Measurements from ENCODE around the gene SULT2B1. TPM values are rescaled to one million over a fixed set of nuclear protein-coding genes. Genes with fewer than 3 reads are reported as not detected.

Gene SULT2B1
- total and polyA plus RNA-seq, 5 donors from 2014 or later, result 0.16 to 0.82 TPM; not detected in 3

GRCh38 chr19:48637948-48638830 lies 86.2 kb downstream of the SULT2B1 start:
- Mint-ChIP-seq H3K4me3 (peak overlapping the region; percentile 91 to 99 (median 96)), H3K27me3 (no peaks in the 10 kb centered on the region), H3K9me3 (peaks cover 0 to 2% (median 0%) of the 10 kb centered on the region in 7 donors), H3K36me3 (peaks cover 4% of the 10 kb centered on the region), H3K4me1 (peaks cover 9 to 60% (median 16%) of the 10 kb centered on the region in 4 donors), H3K27ac (peak overlapping the region; percentile 97 to 98 (median 98))
- H3K27ac ChIP-seq (ENCODE audit: insufficient read depth, low read length, poor library complexity, severe bottlenecking), result peak overlapping the region; percentile 95
- H3K4me1 ChIP-seq (ENCODE audit: control insufficient read depth, insufficient read depth, low read length, poor library complexity, severe bottlenecking), result peaks cover 36% of the 10 kb centered on the region
- peak overlapping the region; percentile 86 for H3K4me3 ChIP-seq (ENCODE audit: low read depth, low read length)
- peaks cover 3% of the 10 kb centered on the region for H3K36me3 ChIP-seq (ENCODE audit: control insufficient read depth, insufficient read depth, low read length)
- no peaks in the 10 kb centered on the region for H3K9me3 ChIP-seq (ENCODE audit: control insufficient read depth in 2 of 2, low read length in 2 of 2)
- H3K27me3 ChIP-seq (ENCODE audit: control insufficient read depth, insufficient read depth, low read length), result no peaks in the 10 kb centered on the region
- DNase-seq, result peak; percentile 79 to 96 (median 91)
- peak; percentile 29 to 33 for ATAC-seq (ENCODE audit: low read depth in 2 of 2)

- Mint-ChIP-seq H3K9me3 (peaks cover 0 to 2% (median 0%) of the 10 kb centered on the region in 7 donors), H3K36me3 (peaks cover 4% of the 10 kb centered on the region), H3K4me1 (peaks cover 9 to 55% (median 16%) of the 10 kb centered on the region in 4 donors), H3K4me3 (peak overlapping the region; percentile 91 to 99 (median 96)), H3K27ac (peak overlapping the region; percentile 97 to 98 (median 98)), H3K27me3 (no peaks in the 10 kb centered on the region)
- peak overlapping the region; percentile 82 for H3K4me3 ChIP-seq (ENCODE audit: low read depth, low read length)
- H3K9me3 ChIP-seq (ENCODE audit: control insufficient read depth in 2 of 2, low read length in 2 of 2), result no peaks in the 10 kb centered on the region
- H3K36me3 ChIP-seq (ENCODE audit: control insufficient read depth, insufficient read depth, low read length), result no peaks in the 10 kb centered on the region
- ATAC-seq (ENCODE audit: low read depth in 2 of 2) (no peak), DNase-seq (peak in 1 of 3 donors; percentile 28)
- H3K4me1 ChIP-seq (ENCODE audit: control insufficient read depth, insufficient read depth, low read length, poor library complexity, severe bottlenecking), result peaks cover 29% of the 10 kb centered on the region
- peak overlapping the region; percentile 95 for H3K27ac ChIP-seq (ENCODE audit: insufficient read depth, low read length, poor library complexity, severe bottlenecking)
- H3K27me3 ChIP-seq (ENCODE audit: control insufficient read depth, insufficient read depth, low read length), result no peaks in the 10 kb centered on the region
These were observed 86.9 kb downstream of the SULT2B1 start for GRCh38 chr19:48638831-48639381.

- H3K4me3 Mint-ChIP-seq, result peak overlapping the region in 3 of 4 donors; percentile 19 to 99 (median 58)
- ATAC-seq (ENCODE audit: low read depth in 2 of 2), result no peak
- H3K4me3 ChIP-seq (ENCODE audit: low read depth, low read length), result no peak overlapping the region
These were observed 87.8 kb downstream of the SULT2B1 start for GRCh38 chr19:48639483-48640375.

GRCh38 chr19:48641850-48642249 lies 89.9 kb downstream of the SULT2B1 start:
- Mint-ChIP-seq H3K9me3 (peaks cover 0 to 2% (median 0%) of the 10 kb centered on the region in 7 donors), H3K4me3 (no peak overlapping the region), H3K36me3 (peaks cover 4% of the 10 kb centered on the region), H3K4me1 (peaks cover 7 to 62% (median 17%) of the 10 kb centered on the region in 4 donors), H3K27me3 (no peaks in the 10 kb centered on the region), H3K27ac (no peak overlapping the region)
- Histone ChIP-seq H3K36me3 (ENCODE audit: control insufficient read depth, insufficient read depth, low read length) (no peaks in the 10 kb centered on the region), H3K9me3 (ENCODE audit: control insufficient read depth in 2 of 2, low read length in 2 of 2) (no peaks in the 10 kb centered on the region), H3K27me3 (ENCODE audit: control insufficient read depth, insufficient read depth, low read length) (no peaks in the 10 kb centered on the region), H3K27ac (ENCODE audit: insufficient read depth, low read length, poor library complexity, severe bottlenecking) (no peak overlapping the region), H3K4me1 (ENCODE audit: control insufficient read depth, insufficient read depth, low read length, poor library complexity, severe bottlenecking) (peaks cover 29% of the 10 kb centered on the region), H3K4me3 (ENCODE audit: low read depth, low read length) (no peak overlapping the region)
- no peak for DNase-seq
- ATAC-seq (ENCODE audit: low read depth in 2 of 2), result no peak

More at GRCh38 chr19:48639483-48640375, 87.8 kb downstream of the SULT2B1 start:
- Mint-ChIP-seq H3K36me3 (peaks cover 4% of the 10 kb centered on the region), H3K27me3 (no peaks in the 10 kb centered on the region), H3K27ac (peak overlapping the region; percentile 46 to 98 (median 69)), H3K9me3 (peaks cover 0 to 2% (median 0%) of the 10 kb centered on the region in 7 donors), H3K4me1 (peaks cover 6 to 55% (median 16%) of the 10 kb centered on the region in 4 donors)
- no peak for DNase-seq
- H3K9me3 ChIP-seq (ENCODE audit: control insufficient read depth in 2 of 2, low read length in 2 of 2), result no peaks in the 10 kb centered on the region
- no peaks in the 10 kb centered on the region for H3K36me3 ChIP-seq (ENCODE audit: control insufficient read depth, insufficient read depth, low read length)
- H3K27ac ChIP-seq (ENCODE audit: insufficient read depth, low read length, poor library complexity, severe bottlenecking), result no peak overlapping the region
- H3K4me1 ChIP-seq (ENCODE audit: control insufficient read depth, insufficient read depth, low read length, poor library complexity, severe bottlenecking), result peaks cover 30% of the 10 kb centered on the region
- H3K27me3 ChIP-seq (ENCODE audit: control insufficient read depth, insufficient read depth, low read length), result no peaks in the 10 kb centered on the region

GRCh38 chr19:48642862-48643261 lies 90.9 kb downstream of the SULT2B1 start:
- H3K4me3 Mint-ChIP-seq, result peak overlapping the region in 2 of 4 donors; percentile 23 to 66
- H3K4me1 ChIP-seq (ENCODE audit: control insufficient read depth, insufficient read depth, low read length, poor library complexity, severe bottlenecking), result peaks cover 29% of the 10 kb centered on the region

GRCh38 chr19:48644355-48644754 lies 92.4 kb downstream of the SULT2B1 start:
- Mint-ChIP-seq H3K36me3 (no peaks in the 10 kb centered on the region), H3K27ac (peak overlapping the region in 1 of 3 donors; percentile 89), H3K9me3 (peaks cover 0 to 2% (median 0%) of the 10 kb centered on the region in 7 donors), H3K4me3 (peak overlapping the region; percentile 24 to 98 (median 86)), H3K4me1 (peaks cover 9 to 66% (median 26%) of the 10 kb centered on the region in 4 donors), H3K27me3 (no peaks in the 10 kb centered on the region)
- DNase-seq (no peak), ATAC-seq (ENCODE audit: low read depth in 2 of 2) (no peak)
- Histone ChIP-seq H3K4me3 (ENCODE audit: low read depth, low read length) (peak overlapping the region; percentile 88), H3K36me3 (ENCODE audit: control insufficient read depth, insufficient read depth, low read length) (no peaks in the 10 kb centered on the region), H3K9me3 (ENCODE audit: control insufficient read depth in 2 of 2, low read length in 2 of 2) (no peaks in the 10 kb centered on the region), H3K27ac (ENCODE audit: insufficient read depth, low read length, poor library complexity, severe bottlenecking) (no peak overlapping the region), H3K27me3 (ENCODE audit: control insufficient read depth, insufficient read depth, low read length) (no peaks in the 10 kb centered on the region), H3K4me1 (ENCODE audit: control insufficient read depth, insufficient read depth, low read length, poor library complexity, severe bottlenecking) (peaks cover 33% of the 10 kb centered on the region)

More at GRCh38 chr19:48642862-48643261, 90.9 kb downstream of the SULT2B1 start:
- H3K27ac ChIP-seq (ENCODE audit: insufficient read depth, low read length, poor library complexity, severe bottlenecking), result no peak overlapping the region
- H3K4me3 ChIP-seq (ENCODE audit: low read depth, low read length), result no peak overlapping the region
- H3K27me3 Mint-ChIP-seq, result no peaks in the 10 kb centered on the region
- DNase-seq (no peak), ATAC-seq (ENCODE audit: low read depth in 2 of 2) (no peak)
- H3K4me1 Mint-ChIP-seq, result peaks cover 11 to 68% (median 24%) of the 10 kb centered on the region in 4 donors
- peaks cover 0 to 2% (median 0%) of the 10 kb centered on the region in 7 donors for H3K9me3 Mint-ChIP-seq
- H3K27ac Mint-ChIP-seq, result no peak overlapping the region
- no peaks in the 10 kb centered on the region for H3K36me3 ChIP-seq (ENCODE audit: control insufficient read depth, insufficient read depth, low read length)
- peaks cover 4% of the 10 kb centered on the region for H3K36me3 Mint-ChIP-seq
- H3K9me3 ChIP-seq (ENCODE audit: control insufficient read depth in 2 of 2, low read length in 2 of 2), result no peaks in the 10 kb centered on the region
- H3K27me3 ChIP-seq (ENCODE audit: control insufficient read depth, insufficient read depth, low read length), result no peaks in the 10 kb centered on the region
